ENCODE data around the gene HSDL1. TPM values are rescaled to one million over a fixed set of nuclear protein-coding genes. Genes with fewer than 3 reads are reported as not detected.

HSDL1 gene
- total RNA-seq, 1 donor from 2014 or later = 50.2 TPM

DNA sequence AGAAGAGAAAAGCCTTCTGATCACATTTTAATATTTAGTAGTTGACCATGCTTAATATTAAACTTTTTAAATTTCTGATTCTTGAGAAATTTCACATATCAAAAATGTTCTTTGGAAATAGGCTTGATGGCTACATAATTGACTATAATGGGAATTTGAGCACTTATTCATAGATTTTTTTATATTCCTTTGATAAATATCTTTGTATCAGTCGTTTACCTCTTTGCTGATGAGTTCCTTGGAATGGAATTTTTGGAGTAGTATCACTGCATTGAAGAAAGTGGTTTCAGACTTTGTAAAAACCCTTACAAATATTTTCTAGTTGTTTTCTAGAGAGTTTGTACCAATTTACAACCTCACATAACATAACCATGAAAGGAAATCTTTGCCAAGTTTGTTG, 14.8 kb upstream of the HSDL1 start:
- H3K27ac Mint-ChIP-seq (ENCODE audit: unreplicated experiment) = no peak overlapping the region
- H3K9me3 Mint-ChIP-seq (ENCODE audit: unreplicated experiment) = no peaks in the 10 kb centered on the region
- TF ChIP-seq, protein P1, sequence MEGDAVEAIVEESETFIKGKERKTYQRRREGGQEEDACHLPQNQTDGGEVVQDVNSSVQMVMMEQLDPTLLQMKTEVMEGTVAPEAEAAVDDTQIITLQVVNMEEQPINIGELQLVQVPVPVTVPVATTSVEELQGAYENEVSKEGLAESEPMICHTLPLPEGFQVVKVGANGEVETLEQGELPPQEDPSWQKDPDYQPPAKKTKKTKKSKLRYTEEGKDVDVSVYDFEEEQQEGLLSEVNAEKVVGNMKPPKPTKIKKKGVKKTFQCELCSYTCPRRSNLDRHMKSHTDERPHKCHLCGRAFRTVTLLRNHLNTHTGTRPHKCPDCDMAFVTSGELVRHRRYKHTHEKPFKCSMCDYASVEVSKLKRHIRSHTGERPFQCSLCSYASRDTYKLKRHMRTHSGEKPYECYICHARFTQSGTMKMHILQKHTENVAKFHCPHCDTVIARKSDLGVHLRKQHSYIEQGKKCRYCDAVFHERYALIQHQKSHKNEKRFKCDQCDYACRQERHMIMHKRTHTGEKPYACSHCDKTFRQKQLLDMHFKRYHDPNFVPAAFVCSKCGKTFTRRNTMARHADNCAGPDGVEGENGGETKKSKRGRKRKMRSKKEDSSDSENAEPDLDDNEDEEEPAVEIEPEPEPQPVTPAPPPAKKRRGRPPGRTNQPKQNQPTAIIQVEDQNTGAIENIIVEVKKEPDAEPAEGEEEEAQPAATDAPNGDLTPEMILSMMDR (IDR thresholded peaks at IDR 0.05; ENCODE audit: unreplicated experiment) = no peak
- no peak for DNase-seq (ENCODE audit: low spot score)
- peaks cover 8% of the 10 kb centered on the region for H3K4me1 Mint-ChIP-seq (ENCODE audit: unreplicated experiment)
- peaks cover 5% of the 10 kb centered on the region for H3K27me3 Mint-ChIP-seq (ENCODE audit: unreplicated experiment)
- no peaks in the 10 kb centered on the region for H3K36me3 Mint-ChIP-seq (ENCODE audit: low read depth, unreplicated experiment)
- no peak overlapping the region for H3K4me3 Mint-ChIP-seq (ENCODE audit: unreplicated experiment)

DNA sequence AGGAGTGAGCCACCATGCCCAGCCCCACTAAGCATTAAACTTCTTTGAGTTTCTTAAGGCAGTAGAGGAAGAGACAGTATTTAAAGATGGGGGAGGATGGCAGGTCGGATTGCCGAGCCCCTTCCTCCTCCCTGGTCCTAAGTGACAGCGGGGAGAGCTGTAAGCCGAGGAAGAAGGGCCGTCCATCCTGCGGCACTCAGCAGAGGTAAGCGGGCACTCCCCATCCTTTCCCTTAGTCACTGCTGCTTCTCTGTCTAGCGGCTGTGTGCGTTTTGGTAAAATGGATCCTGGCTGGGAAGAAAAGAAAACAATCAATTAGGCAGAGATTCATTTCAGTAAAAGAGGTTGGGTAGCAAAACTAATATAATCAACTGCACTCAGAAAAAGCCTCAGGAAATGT, 14.0 kb upstream of the HSDL1 start:
- H3K9me3 Mint-ChIP-seq (ENCODE audit: unreplicated experiment) = no peaks in the 10 kb centered on the region
- H3K4me3 Mint-ChIP-seq (ENCODE audit: unreplicated experiment) = no peak overlapping the region
- no peak overlapping the region for H3K27ac Mint-ChIP-seq (ENCODE audit: unreplicated experiment)
- H3K36me3 Mint-ChIP-seq (ENCODE audit: low read depth, unreplicated experiment) = no peaks in the 10 kb centered on the region
- TF ChIP-seq, protein P1 (IDR thresholded peaks at IDR 0.05; ENCODE audit: unreplicated experiment) = no peak
- H3K27me3 Mint-ChIP-seq (ENCODE audit: unreplicated experiment) = peaks cover 5% of the 10 kb centered on the region
- no peak for DNase-seq (ENCODE audit: low spot score)
- H3K4me1 Mint-ChIP-seq (ENCODE audit: unreplicated experiment) = peaks cover 8% of the 10 kb centered on the region

DNA sequence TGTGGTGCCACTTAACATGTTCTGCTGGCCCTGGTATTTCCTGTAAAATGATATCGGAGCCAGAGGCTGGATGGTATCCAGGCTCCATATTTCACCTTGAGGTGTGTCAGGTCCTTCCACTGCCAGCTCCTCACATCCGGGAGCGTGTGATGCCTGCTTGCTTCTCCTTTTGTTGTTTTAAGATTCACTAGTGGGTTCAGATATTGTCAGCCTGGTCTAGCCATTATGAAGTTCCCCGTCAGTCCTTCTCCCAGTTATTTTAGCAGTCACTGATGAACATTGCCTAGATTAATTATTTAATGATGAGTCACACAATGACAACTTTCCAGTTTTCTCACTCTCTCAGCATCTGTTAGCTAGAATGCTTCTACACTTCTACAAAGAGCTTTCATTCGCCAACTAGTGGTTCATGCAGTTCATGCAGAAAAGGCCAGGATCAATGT, 11.4 kb upstream of the HSDL1 start:
- no peak overlapping the region for H3K4me3 Mint-ChIP-seq (ENCODE audit: unreplicated experiment)
- no peaks in the 10 kb centered on the region for H3K27me3 Mint-ChIP-seq (ENCODE audit: unreplicated experiment)
- H3K9me3 Mint-ChIP-seq (ENCODE audit: unreplicated experiment) = no peaks in the 10 kb centered on the region
- peaks cover 8% of the 10 kb centered on the region for H3K4me1 Mint-ChIP-seq (ENCODE audit: unreplicated experiment)
- TF ChIP-seq, protein P1 (IDR thresholded peaks at IDR 0.05; ENCODE audit: unreplicated experiment) = no peak
- H3K36me3 Mint-ChIP-seq (ENCODE audit: low read depth, unreplicated experiment) = no peaks in the 10 kb centered on the region
- H3K27ac Mint-ChIP-seq (ENCODE audit: unreplicated experiment) = no peak overlapping the region
- DNase-seq (ENCODE audit: low spot score) = no peak

DNA sequence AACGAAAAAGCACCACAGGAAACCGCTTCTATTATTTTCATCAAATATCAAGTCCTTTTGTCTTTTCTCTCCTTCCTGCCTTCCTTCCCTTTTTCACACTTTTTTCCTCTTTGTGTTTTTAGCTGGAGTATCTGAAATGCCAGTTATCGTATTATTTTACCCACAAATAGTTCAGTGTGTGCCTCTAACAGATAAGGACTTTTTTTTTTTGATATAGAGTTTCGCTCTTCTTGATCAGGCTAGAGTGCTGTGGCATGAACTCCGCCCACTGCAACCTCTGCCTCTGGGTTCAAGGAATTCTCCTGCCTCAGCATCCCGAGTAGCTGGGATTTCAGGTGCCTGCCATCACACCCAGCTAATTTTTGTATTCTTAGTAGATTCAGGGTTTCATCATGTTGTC, 10.8 kb upstream of the HSDL1 start:
- DNase-seq (ENCODE audit: low spot score) = no peak
- TF ChIP-seq, protein P1 (IDR thresholded peaks at IDR 0.05; ENCODE audit: unreplicated experiment) = no peak
- Mint-ChIP-seq H3K27ac (ENCODE audit: unreplicated experiment) (no peak overlapping the region), H3K4me1 (ENCODE audit: unreplicated experiment) (peaks cover 8% of the 10 kb centered on the region), H3K36me3 (ENCODE audit: low read depth, unreplicated experiment) (no peaks in the 10 kb centered on the region), H3K4me3 (ENCODE audit: unreplicated experiment) (no peak overlapping the region), H3K27me3 (ENCODE audit: unreplicated experiment) (no peaks in the 10 kb centered on the region), H3K9me3 (ENCODE audit: unreplicated experiment) (no peaks in the 10 kb centered on the region)

- TF ChIP-seq, protein P1 (IDR thresholded peaks at IDR 0.05; ENCODE audit: unreplicated experiment) = no peak
- Mint-ChIP-seq H3K4me1 (ENCODE audit: unreplicated experiment) (peaks cover 8% of the 10 kb centered on the region), H3K36me3 (ENCODE audit: low read depth, unreplicated experiment) (no peaks in the 10 kb centered on the region), H3K9me3 (ENCODE audit: unreplicated experiment) (no peaks in the 10 kb centered on the region), H3K27me3 (ENCODE audit: unreplicated experiment) (no peaks in the 10 kb centered on the region), H3K4me3 (ENCODE audit: unreplicated experiment) (no peak overlapping the region), H3K27ac (ENCODE audit: unreplicated experiment) (no peak overlapping the region)
- DNase-seq (ENCODE audit: low spot score) = no peak
Observed at GRCh38 chr16:84155226-84155625, 10.2 kb upstream of the HSDL1 start.

All from endothelial cell (in vitro differentiated cells).